ENCODE measurements around the gene PPEF2.

The PPEF2 gene

GRCh38 chr4:75895744-75896314, 6.4 kb downstream of the PPEF2 start:
- DNase-seq, result peak; percentile 40

- DNase-seq, result no peak
Observed at GRCh38 chr4:75892508-75892907, 9.7 kb downstream of the PPEF2 start.

- no peak for DNase-seq
Observed at GRCh38 chr4:75891611-75892010, 10.6 kb downstream of the PPEF2 start.

GRCh38 chr4:75889537-75890199, 12.6 kb downstream of the PPEF2 start:
- DNase-seq, result peak; percentile 53

- no peak for DNase-seq
Observed at GRCh38 chr4:75886104-75886503, 16.1 kb downstream of the PPEF2 start.

- DNase-seq, result no peak
Observed at GRCh38 chr4:75881476-75881875, 20.8 kb downstream of the PPEF2 start.

GRCh38 chr4:75880278-75880677, 22.0 kb downstream of the PPEF2 start:
- DNase-seq, result no peak

GRCh38 chr4:75878246-75878756, 24.0 kb downstream of the PPEF2 start:
- no peak for DNase-seq

GRCh38 chr4:75876218-75876617, 26.0 kb downstream of the PPEF2 start:
- no peak for DNase-seq

- no peak for DNase-seq
Observed at GRCh38 chr4:75869100-75869499, 33.2 kb downstream of the PPEF2 start.

GRCh38 chr4:75867130-75867529, 35.1 kb downstream of the PPEF2 start:
- no peak for DNase-seq

- DNase-seq, result peak; percentile 33
Observed at GRCh38 chr4:75860606-75861005, 41.6 kb downstream of the PPEF2 start.

- no peak for DNase-seq
Observed at GRCh38 chr4:75858721-75859120, 43.5 kb downstream of the PPEF2 start.

- no peak for DNase-seq
Observed at GRCh38 chr4:75849461-75849860, 52.8 kb downstream of the PPEF2 start.

GRCh38 chr4:75848891-75849290, 53.4 kb downstream of the PPEF2 start:
- no peak for DNase-seq

GRCh38 chr4:75848171-75848760, 54.0 kb downstream of the PPEF2 start:
- DNase-seq, result peak; percentile 85

- no peak for DNase-seq
Observed at GRCh38 chr4:75845992-75846391, 56.3 kb downstream of the PPEF2 start.

- no peak for DNase-seq
Observed at GRCh38 chr4:75844151-75844662, 58.0 kb downstream of the PPEF2 start.

- no peak for DNase-seq
Observed at GRCh38 chr4:75843596-75843995, 58.7 kb downstream of the PPEF2 start.

- no peak for DNase-seq
Observed at GRCh38 chr4:75841641-75842520, 60.4 kb downstream of the PPEF2 start.

- DNase-seq, result no peak
Observed at GRCh38 chr4:75834772-75835154, 67.5 kb downstream of the PPEF2 start.

- no peak for DNase-seq
Observed at GRCh38 chr4:75834095-75834771, 68.0 kb downstream of the PPEF2 start.
